Measurements from ENCODE around the gene IFRD2. TPM values are rescaled to one million over a fixed set of nuclear protein-coding genes. Genes with fewer than 3 reads are reported as not detected.
"Not testable (repeated sequence)": the region's sequence is repeated elsewhere in the genome, so short reads cannot be mapped to it uniquely, and the experiment has no call there.

The IFRD2 gene
- total RNA-seq, 2 experiments from 2014 or later, result 50.0 to 59.0 TPM

DNA sequence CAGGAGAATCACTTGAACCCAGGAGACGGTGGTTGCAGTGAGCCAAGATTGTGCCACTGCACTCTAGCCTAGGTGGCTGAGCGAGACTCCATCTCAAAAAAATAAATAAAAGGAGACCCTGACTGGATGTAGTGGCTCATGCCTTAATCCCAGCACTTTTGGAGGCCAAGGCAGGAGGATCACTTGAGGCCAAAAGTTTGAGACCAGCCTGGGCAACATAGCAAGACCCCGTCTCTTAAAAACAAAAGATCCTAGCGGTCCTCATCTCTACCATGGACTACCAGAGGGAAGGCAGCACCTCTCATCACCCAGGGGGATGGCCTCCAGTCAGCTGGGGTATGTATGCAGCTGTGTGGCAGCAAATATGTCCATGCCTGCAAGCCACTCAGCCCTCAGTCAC, 30.0 kb downstream of the IFRD2 start:
- DNase-seq; H3K4me3 Mint-ChIP-seq; POLR2A ChIA-PET; ATAC-seq (ENCODE audit: low read depth); H3K4me1 Mint-ChIP-seq; H3K27ac Mint-ChIP-seq; H3K9me3 Mint-ChIP-seq; H3K27me3 Mint-ChIP-seq: not testable (repeated sequence)
- H3K36me3 Mint-ChIP-seq, result peaks cover 10% of the 10 kb centered on the region

DNA sequence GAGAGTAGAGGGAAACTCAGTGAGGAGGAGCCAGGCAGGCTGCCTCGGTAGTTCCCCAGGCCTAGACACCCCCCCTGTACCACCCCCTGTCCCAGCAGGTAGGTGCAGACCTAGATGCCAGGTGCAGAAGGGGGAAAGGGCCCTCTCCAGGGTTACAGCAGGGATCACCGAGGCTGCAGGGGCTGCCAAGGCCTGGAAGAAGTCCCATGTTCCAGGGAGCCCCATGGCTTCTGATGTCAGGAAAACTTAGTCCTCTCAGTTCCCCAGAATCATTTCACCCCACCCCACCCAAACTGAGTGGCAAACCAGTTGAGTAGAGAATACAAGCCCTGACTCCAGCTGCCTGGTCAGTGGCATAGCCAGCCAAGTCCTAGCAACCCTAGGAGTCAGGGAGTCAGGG, 30.7 kb downstream of the IFRD2 start:
- POLR2A ChIA-PET, result interaction anchor here (2.0 kb wide), 1 partner anchor 38 kb away, joined by 5 read pairs; the partner anchor contains the start of genes HYAL3 and NAA80
- H3K4me1 Mint-ChIP-seq, result peaks cover 5% of the 10 kb centered on the region
- H3K4me3 Mint-ChIP-seq, result no peak overlapping the region

DNA sequence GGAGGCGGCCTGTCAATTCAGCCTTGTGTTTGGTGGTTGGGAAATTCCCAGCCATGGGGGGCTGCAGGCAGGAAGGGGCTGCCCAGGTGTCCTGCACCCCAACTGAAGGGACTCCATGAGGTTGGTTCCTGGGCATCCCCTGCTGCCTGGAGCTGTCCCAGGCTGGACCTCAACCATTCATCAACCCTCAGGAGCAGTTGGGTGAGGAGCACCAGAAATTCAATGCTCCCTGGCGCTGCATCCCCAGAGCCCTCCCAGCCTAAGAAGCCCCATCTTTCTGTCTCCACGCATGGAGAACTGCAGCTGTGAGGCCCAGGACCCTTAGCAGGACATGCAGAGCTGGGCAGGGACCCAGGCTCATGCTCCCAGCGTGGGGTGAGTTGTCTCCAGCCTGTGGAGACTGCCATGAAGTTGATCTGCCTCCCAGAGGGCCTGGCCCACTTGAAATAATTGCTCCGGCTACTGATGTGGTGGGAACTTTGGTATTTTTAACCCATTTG, 31.2 kb downstream of the IFRD2 start:
- H3K36me3 Mint-ChIP-seq, result peaks cover 18% of the 10 kb centered on the region
- no peak for DNase-seq
- peaks cover 5% of the 10 kb centered on the region for H3K4me1 Mint-ChIP-seq
- H3K27me3 Mint-ChIP-seq, result no peaks in the 10 kb centered on the region
- ATAC-seq (ENCODE audit: low read depth), result no peak
- H3K9me3 Mint-ChIP-seq, result no peaks in the 10 kb centered on the region
- H3K4me3 Mint-ChIP-seq, result no peak overlapping the region
- POLR2A ChIA-PET, result interaction anchor here (0.9 to 2.0 kb wide), 2 partner anchors 38 to 76 kb away, joined by 3 to 5 read pairs; partner anchors contain the start of genes HYAL3 and NAA80
- H3K27ac Mint-ChIP-seq, result no peak overlapping the region

More for the DNA sequence above, 30.7 kb downstream of the IFRD2 start:
- Mint-ChIP-seq H3K27ac (no peak overlapping the region), H3K27me3 (no peaks in the 10 kb centered on the region), H3K9me3 (no peaks in the 10 kb centered on the region), H3K36me3 (peaks cover 17% of the 10 kb centered on the region)
- DNase-seq (no peak), ATAC-seq (ENCODE audit: low read depth) (no peak)

DNA sequence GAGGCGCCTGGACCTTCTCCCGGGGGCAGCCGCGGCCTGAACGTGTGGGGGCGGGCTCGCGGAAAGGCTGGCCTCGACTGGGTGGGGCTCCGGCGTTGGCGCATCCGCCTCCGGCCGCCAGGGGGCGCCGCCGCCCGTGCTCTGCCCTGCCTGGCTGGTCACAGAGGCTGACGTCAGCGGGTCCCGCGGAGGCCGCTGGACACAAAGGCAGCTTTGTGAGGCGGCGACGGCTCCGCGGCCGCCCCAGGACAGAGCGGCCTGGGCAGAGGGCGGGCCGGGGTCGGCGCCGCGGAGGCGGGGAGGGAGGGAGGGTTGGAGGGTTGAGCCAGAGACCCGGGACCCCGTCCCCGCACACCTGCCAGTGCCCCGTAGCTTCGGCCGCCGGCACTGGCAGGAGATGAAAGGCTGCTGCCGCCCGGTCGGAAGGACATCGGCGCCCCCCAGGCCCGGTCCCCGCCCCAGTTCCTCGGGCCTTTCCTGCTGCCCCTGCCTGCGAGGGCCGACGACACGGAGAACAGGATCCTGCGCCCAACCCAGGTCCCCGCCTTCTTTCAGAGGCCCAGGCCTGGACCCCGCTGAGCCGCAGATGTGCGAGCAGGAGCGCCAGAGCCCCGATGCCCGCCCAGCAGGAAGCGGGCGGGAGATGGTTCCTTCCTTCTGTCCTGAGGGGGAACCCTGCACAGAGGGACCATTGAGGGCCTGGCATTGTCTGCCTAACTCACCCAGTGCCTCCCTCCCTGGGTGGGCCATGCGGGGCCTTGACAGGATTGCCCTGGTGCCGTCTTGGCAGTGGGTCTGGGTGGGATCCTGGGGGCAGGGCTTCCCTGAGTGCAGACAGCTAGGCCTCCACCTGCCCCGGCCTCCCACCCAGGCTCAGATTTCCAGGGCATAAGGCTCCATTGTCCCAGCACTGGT, 31.9 kb downstream of the IFRD2 start:
- POLR2A ChIA-PET, result interaction anchor here (0.7 to 2.8 kb wide), 10 partner anchors 14 to 77 kb away, joined by 3 to 14 read pairs (median 3); partner anchors contain the start of genes GNAI2, HYAL3, NAA80 and TUSC2

DNA sequence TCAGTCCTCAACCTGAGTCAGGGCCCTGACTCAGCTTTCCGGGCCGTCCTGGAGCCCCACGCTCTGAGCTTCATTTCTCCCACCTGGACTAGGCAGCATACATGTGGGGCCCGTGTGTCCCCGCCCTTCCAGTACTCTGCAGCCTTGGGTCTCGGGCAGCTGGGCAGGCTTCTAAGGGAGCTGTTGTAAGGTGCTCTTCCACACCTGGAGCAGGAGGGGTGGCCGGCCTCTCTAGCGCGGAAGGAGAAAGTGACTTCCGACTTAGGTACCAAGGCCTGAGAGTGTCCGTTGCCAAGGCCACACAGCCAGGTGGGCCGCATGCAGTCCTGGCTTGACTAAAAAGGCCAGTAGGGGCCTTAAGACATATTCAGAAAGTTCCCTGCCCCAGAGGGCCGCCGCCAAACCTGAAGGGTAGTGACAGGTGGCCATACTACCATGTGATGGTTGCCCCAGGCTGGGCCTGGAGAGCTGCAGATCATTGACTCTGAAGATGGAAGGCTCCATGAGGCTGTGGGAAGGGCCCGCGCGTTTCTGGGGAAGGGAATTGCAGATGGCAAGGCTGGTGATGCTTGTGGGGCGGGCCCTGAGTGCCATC, 32.7 kb downstream of the IFRD2 start:
- H3K27me3 Mint-ChIP-seq, result no peaks in the 10 kb centered on the region
- ATAC-seq (ENCODE audit: low read depth) (peak; percentile 30), DNase-seq (no peak)
- H3K4me1 Mint-ChIP-seq, result peaks cover 7% of the 10 kb centered on the region
- H3K4me3 Mint-ChIP-seq, result peak overlapping the region; percentile 72
- POLR2A ChIA-PET, result interaction anchor here (0.7 to 2.8 kb wide), 11 partner anchors 10 to 69 kb away, joined by 3 to 14 read pairs (median 3); partner anchors contain the start of genes GNAI2, HYAL3, NAA80 and TUSC2
- peak overlapping the region; percentile 90 for H3K27ac Mint-ChIP-seq
- peaks cover 18% of the 10 kb centered on the region for H3K36me3 Mint-ChIP-seq
- H3K9me3 Mint-ChIP-seq, result no peaks in the 10 kb centered on the region

More for the DNA sequence above, 31.9 kb downstream of the IFRD2 start:
- H3K27me3 Mint-ChIP-seq, result no peaks in the 10 kb centered on the region
- H3K4me3 Mint-ChIP-seq, result peak overlapping the region; percentile 72
- peak; percentile 94 for ATAC-seq (ENCODE audit: low read depth)
- DNase-seq, result peak; percentile 93
- H3K27ac Mint-ChIP-seq, result peak overlapping the region; percentile 90
- peaks cover 5% of the 10 kb centered on the region for H3K4me1 Mint-ChIP-seq
- no peaks in the 10 kb centered on the region for H3K9me3 Mint-ChIP-seq
- peaks cover 18% of the 10 kb centered on the region for H3K36me3 Mint-ChIP-seq

DNA sequence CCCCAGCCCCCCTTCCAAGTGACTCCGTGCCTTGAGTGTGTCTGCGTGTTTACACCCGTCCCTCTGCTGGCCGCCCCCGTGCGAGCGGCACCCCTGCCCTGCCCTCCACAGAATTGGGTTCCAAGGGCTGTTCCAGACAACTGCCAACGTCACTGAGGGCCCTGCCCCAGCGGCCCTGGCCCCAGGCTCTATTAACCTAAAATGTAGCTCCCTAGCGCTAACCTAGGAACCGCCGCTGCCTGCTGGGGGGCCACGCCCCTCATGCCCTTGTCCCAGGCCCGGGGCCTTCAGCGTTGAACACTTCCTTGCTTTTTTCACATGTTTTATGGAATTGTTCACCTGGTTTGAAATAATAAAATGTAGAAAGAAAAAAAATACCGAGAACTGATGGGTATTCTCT, 33.2 kb downstream of the IFRD2 start:
- POLR2A ChIA-PET, result interaction anchor here (1.0 to 2.8 kb wide), 6 partner anchors 9 to 39 kb away, joined by 3 to 14 read pairs (median 5); partner anchors contain the start of gene GNAI2
- Mint-ChIP-seq H3K27ac (no peak overlapping the region), H3K27me3 (no peaks in the 10 kb centered on the region), H3K4me1 (peaks cover 9% of the 10 kb centered on the region), H3K36me3 (peaks cover 18% of the 10 kb centered on the region), H3K4me3 (no peak overlapping the region), H3K9me3 (no peaks in the 10 kb centered on the region)
- no peak for DNase-seq
- no peak for ATAC-seq (ENCODE audit: low read depth)

DNA sequence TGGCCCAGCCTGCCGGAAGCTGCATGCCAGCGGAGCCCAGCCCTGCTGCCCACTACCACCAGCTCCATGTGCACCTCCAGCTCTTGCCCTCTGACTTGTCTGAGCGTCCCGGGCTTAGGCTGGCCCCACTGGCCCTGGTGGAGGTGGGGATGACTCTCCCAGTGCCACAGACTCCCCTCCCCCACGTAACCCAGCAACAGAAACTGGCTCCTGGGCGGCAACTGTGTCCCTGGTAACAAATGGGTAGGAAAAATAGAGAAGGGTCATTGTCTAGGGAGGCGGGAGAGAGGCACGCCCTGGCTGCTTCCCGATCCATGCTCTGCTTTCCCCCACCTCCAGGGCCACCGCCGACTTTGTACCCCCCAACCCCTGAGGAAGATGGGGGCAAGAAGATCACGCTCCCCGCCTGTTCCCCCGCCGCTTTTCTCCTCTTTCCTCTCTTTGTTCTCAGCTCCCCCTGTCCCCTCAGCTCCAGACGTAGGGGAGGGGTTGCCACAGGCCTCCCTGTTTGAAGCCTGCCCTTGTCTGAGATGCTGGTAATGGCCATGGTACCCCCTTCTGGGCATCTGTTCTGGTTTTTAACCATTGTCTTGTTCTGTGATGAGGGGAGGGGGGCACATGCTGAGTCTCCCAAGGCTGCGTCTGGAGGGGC, 34.1 kb downstream of the IFRD2 start:
- no peaks in the 10 kb centered on the region for H3K9me3 Mint-ChIP-seq
- H3K4me3 Mint-ChIP-seq, result no peak overlapping the region
- H3K4me1 Mint-ChIP-seq, result peaks cover 12% of the 10 kb centered on the region
- H3K27me3 Mint-ChIP-seq, result no peaks in the 10 kb centered on the region
- POLR2A ChIA-PET, result interaction anchor here (1.0 to 2.8 kb wide), 5 partner anchors 8 to 40 kb away, joined by 3 to 14 read pairs (median 4); no protein-coding TSS in a partner anchor
- DNase-seq (no peak), ATAC-seq (ENCODE audit: low read depth) (no peak)
- peak overlapping the region; percentile 27 for H3K27ac Mint-ChIP-seq
- peaks cover 21% of the 10 kb centered on the region for H3K36me3 Mint-ChIP-seq

DNA sequence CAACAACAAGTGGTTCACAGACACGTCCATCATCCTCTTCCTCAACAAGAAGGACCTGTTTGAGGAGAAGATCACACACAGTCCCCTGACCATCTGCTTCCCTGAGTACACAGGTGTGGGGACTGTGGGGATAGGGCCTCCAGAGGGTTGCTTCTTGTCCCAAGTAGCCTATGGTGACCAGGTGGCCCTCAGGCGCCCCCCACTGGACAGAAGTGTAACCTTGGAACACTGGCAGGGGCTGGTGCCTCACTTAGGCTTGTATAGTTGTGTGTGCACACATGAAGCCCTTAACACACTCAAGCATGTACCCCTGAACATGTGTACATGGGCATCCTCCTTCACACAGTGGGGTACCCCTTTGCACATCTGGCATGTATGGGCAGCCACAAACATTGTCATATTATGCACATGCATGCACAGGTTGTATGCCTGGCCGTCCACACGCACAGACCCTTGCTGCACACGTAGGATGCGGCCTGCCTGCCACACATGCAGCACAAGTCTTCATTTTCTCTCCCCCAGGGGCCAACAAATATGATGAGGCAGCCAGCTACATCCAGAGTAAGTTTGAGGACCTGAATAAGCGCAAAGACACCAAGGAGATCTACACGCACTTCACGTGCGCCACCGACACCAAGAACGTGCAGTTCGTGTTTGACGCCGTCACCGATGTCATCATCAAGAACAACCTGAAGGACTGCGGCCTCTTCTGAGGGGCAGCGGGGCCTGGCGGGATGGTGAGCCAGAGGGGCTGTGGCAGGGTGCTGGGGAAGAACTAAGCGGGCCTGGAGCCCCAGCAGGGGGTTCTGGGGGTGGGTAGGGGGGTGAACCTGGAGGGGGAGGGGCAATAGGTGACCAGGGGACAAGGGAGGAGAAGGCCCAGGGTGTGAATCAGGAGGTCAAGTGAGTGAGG, 35.0 kb downstream of the IFRD2 start:
- H3K36me3 Mint-ChIP-seq, result peaks cover 21% of the 10 kb centered on the region
- ATAC-seq (ENCODE audit: low read depth) (no peak), DNase-seq (peak; percentile 54)
- no peaks in the 10 kb centered on the region for H3K9me3 Mint-ChIP-seq
- no peaks in the 10 kb centered on the region for H3K27me3 Mint-ChIP-seq
- peaks cover 12% of the 10 kb centered on the region for H3K4me1 Mint-ChIP-seq
- POLR2A ChIA-PET, result interaction anchor here (2.8 kb wide), 1 partner anchor 11 kb away, joined by 14 read pairs; no protein-coding TSS in a partner anchor
- no peak overlapping the region for H3K27ac Mint-ChIP-seq
- no peak overlapping the region for H3K4me3 Mint-ChIP-seq

DNA sequence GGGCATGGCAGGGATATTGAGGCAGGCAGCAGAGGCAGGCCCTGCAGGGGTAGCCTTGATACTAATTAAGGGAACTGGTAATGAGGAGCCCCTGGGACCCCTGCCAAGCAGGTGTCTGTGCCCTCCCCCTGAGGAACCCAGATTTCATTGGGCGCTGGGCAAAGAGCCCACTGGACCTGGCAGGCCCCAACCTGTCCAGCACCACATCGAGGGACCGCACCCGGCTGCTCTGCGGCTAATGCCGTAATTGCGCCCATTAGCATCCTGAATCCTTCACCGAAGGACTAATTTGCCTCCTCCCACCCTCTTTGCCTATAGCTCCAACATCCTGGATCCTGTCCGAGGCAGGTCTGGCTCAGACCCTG, 37.0 kb downstream of the IFRD2 start:
- Mint-ChIP-seq H3K4me1 (peaks cover 18% of the 10 kb centered on the region), H3K36me3 (peaks cover 28% of the 10 kb centered on the region), H3K27ac (no peak overlapping the region), H3K27me3 (no peaks in the 10 kb centered on the region), H3K4me3 (no peak overlapping the region), H3K9me3 (no peaks in the 10 kb centered on the region)
- no peak for DNase-seq
- no peak for ATAC-seq (ENCODE audit: low read depth)
- POLR2A ChIA-PET, result interaction anchor here (1.4 to 1.5 kb wide), 2 partner anchors 9 to 11 kb away, joined by 4 to 5 read pairs; no protein-coding TSS in a partner anchor

DNA sequence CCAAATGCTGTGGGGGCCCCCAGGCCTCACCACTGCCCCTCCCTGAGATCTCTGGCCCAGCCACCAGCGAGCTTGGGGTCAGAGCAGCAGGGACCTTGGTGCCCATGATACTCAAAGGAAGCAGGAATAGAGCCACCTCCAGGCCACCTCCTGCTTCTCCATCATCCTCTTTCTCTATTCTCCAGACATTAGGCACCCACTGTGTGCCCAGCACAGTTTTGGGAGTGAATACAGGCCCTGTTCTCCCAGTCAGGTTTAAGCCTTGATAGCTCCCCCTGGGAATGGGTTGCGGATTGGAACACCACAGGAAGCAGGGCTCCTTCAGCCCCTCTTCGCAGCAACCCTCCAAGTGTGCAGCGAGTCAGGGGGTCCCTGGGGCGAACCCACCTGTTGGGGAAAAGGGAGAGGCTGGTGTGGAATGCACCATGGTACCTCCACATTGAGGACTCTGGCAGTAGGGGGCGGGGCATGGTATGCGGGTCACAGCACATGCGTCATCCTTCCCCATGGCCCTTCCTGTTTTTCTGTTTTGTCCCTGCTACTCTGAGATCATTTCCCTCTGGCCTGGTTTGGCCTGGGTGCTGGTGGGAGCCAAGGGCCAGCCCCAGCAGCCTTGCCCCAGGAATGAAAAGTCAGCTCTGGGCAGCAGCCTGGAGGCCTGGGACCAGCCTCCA, 37.5 kb downstream of the IFRD2 start:
- ATAC-seq (ENCODE audit: low read depth), result no peak
- no peaks in the 10 kb centered on the region for H3K9me3 Mint-ChIP-seq
- H3K27ac Mint-ChIP-seq, result no peak overlapping the region
- no peaks in the 10 kb centered on the region for H3K27me3 Mint-ChIP-seq
- H3K4me1 Mint-ChIP-seq, result peaks cover 18% of the 10 kb centered on the region
- POLR2A ChIA-PET, result interaction anchor here (1.4 to 1.5 kb wide), 2 partner anchors 8 to 12 kb away, joined by 4 to 5 read pairs; no protein-coding TSS in a partner anchor
- peaks cover 30% of the 10 kb centered on the region for H3K36me3 Mint-ChIP-seq
- no peak for DNase-seq
- H3K4me3 Mint-ChIP-seq, result no peak overlapping the region

DNA sequence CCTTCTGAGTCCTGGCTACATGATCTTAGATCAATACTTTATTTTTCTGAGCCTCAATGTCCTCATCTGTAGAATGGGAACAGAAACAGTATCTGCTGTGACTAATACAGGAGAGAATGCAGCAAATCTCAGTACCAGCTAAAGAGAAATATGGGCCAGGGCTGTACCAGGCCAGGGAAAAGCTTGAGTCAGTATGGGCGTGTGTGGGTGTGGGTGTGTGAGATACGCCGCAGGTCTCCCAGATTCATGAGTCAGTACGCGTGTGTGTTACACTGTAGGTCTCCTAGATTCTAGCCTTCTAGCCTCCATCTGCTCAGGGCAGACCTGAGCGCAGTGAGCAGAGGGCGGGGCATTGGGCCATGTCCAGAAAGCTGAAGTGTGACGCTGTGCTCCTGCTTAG, 41.0 kb downstream of the IFRD2 start:
- no peak for DNase-seq
- H3K4me3 Mint-ChIP-seq, result no peak overlapping the region
- POLR2A ChIA-PET, result no interaction called here
- H3K27ac Mint-ChIP-seq, result no peak overlapping the region
- peaks cover 28% of the 10 kb centered on the region for H3K4me1 Mint-ChIP-seq
- no peaks in the 10 kb centered on the region for H3K9me3 Mint-ChIP-seq
- peaks cover 14% of the 10 kb centered on the region for H3K36me3 Mint-ChIP-seq
- no peak for ATAC-seq (ENCODE audit: low read depth)
- H3K27me3 Mint-ChIP-seq, result no peaks in the 10 kb centered on the region

Measured in activated naive CD8-positive, alpha-beta T cell treated with anti-CD3 and anti-CD28 coated beads, Interleukin-2, amount 10 ng/mL, durations not matched to agents 7 days and 5 days (primary cell).